Effector memory CD4-positive, alpha-beta T cell (primary cell): ENCODE data around the gene DROSHA.
"Not testable (repeated sequence)": the region's sequence is repeated elsewhere in the genome, so short reads cannot be mapped to it uniquely, and the experiment has no call there.

ENCODE experiments used
- DNase-seq, 3 donors: peaks; one replicate each; pipeline ENCODE4 v3.0.0-alpha.2; 2020
- H3K27ac ChIP-seq: 2 replicates; pipeline ENCODE4 v1.7.0; 2013; ENCODE audit warnings: mild to moderate bottlenecking, low read length, moderate library complexity; ENCODE audit not compliant: insufficient read depth, poor library complexity, severe bottlenecking
- H3K27me3 ChIP-seq: replicated peaks from 2 replicates; pipeline ENCODE4 v1.7.0; 2013; ENCODE audit warnings: mild to moderate bottlenecking, low read length; ENCODE audit not compliant: insufficient read depth, control insufficient read depth, poor library complexity, severe bottlenecking
- H3K36me3 ChIP-seq: 2 replicates; pipeline ENCODE4 v1.7.0; 2013; ENCODE audit warnings: mild to moderate bottlenecking, low read length, moderate library complexity; ENCODE audit not compliant: control insufficient read depth, insufficient read depth
- H3K4me1 ChIP-seq: 2 replicates; pipeline ENCODE4 v1.7.0; 2013; ENCODE audit warnings: low read length, mild to moderate bottlenecking; ENCODE audit not compliant: control insufficient read depth, insufficient read depth, poor library complexity, severe bottlenecking
- H3K4me3 ChIP-seq: 2 replicates; pipeline ENCODE4 v1.7.0; 2013; ENCODE audit warnings: low read length, low read depth, mild to moderate bottlenecking; ENCODE audit not compliant: insufficient read depth, poor library complexity, severe bottlenecking
- H3K9me3 ChIP-seq: 2 replicates; pipeline ENCODE4 v1.7.0; 2013; ENCODE audit warnings: mild to moderate bottlenecking, low read length, moderate library complexity; ENCODE audit not compliant: control insufficient read depth

Gene DROSHA

GRCh38 chr5:31375999-31376720, 155.7 kb downstream of the DROSHA start:
- no peaks in the 10 kb centered on the region for H3K4me1 ChIP-seq
- no peaks in the 10 kb centered on the region for H3K9me3 ChIP-seq
- no peak overlapping the region for H3K27ac ChIP-seq
- no peak for DNase-seq
- H3K36me3 ChIP-seq = no peaks in the 10 kb centered on the region
- H3K27me3 ChIP-seq = no peaks in the 10 kb centered on the region
- no peak overlapping the region for H3K4me3 ChIP-seq

DNA sequence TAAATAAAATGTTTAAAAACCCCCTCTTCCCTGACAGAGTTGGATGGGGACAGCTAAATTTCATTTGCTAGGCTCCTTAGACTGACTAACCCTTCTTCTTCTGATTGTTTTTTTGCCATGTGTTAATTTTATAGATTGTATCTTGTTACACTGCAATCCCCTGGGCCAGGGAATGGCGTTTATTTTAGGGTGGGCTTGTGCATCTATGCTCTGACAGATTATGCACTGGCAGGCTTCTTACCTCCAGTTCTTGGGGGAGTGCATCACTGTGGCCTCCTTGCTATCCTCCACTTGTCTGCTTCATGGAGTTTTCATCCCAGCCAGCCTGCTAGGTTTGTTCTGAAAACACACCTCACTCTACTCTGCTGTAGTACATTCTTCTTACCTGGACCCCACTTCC, 159.8 kb downstream of the DROSHA start:
- DNase-seq = no peak
- no peaks in the 10 kb centered on the region for H3K36me3 ChIP-seq
- H3K4me1 ChIP-seq = no peaks in the 10 kb centered on the region
- H3K27ac ChIP-seq = no peak overlapping the region
- H3K4me3 ChIP-seq = no peak overlapping the region
- H3K27me3 ChIP-seq = no peaks in the 10 kb centered on the region
- no peaks in the 10 kb centered on the region for H3K9me3 ChIP-seq

DNA sequence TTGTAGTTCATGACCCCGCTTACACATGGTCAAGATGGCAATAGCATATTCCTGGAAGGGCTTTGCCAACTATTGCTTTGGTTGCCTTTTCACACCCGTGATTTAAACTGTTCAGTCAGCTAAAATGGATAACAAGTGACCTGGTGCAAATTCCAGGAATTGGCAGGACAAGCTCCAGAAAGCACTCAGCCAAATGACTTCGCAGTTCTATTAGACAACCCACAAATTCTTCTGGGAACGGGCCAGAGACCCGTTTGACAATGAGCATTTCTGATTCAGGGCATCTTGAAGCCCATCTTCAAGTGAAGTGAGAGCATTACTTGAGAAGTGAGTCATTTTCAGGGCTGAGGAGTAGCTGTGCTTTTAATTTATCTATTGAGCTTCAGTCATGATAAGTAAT, 165.0 kb downstream of the DROSHA start:
- no peak for DNase-seq
- no peaks in the 10 kb centered on the region for H3K36me3 ChIP-seq
- H3K27me3 ChIP-seq = no peaks in the 10 kb centered on the region
- H3K4me1 ChIP-seq = no peaks in the 10 kb centered on the region
- no peak overlapping the region for H3K4me3 ChIP-seq
- H3K9me3 ChIP-seq = no peaks in the 10 kb centered on the region
- no peak overlapping the region for H3K27ac ChIP-seq

GRCh38 chr5:31365776-31366175, 166.1 kb downstream of the DROSHA start:
- Histone ChIP-seq H3K4me3 (no peak overlapping the region), H3K36me3 (no peaks in the 10 kb centered on the region), H3K27ac (no peak overlapping the region), H3K9me3 (no peaks in the 10 kb centered on the region), H3K4me1 (no peaks in the 10 kb centered on the region), H3K27me3 (no peaks in the 10 kb centered on the region)
- no peak for DNase-seq

DNA sequence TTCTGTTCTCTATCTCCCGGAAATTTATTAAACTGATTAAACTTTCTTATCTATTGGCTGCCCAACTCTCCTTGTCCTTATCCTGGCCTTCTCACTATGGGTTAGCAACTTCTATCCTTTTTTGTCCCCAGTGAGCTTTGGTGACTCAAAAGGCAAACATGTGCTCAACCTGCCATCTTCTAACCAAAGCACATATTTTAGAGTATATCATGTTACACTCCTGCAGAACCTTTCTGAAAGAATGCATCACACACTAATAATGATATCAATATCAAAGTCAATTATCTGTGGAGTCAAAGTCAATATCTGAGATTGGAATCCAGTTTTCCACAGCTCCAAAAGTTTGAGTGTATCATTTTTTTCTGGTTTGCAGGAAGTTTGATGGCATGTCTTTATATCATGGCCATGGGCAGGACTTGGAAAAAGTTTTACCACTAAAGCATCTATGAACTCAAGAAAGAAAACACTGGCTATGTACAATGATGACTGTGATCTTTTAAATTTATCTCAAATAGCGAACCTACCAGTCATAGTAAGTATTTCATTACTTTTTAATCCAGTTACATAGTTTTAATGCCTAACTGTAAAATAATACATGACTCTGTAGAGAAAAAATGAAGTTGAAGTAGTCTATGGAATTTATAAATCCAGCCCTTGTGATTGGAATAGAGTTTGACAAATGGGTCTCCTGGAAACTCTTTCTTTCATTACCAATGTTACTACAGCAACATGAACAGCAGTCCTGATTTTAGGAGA, 166.8 kb downstream of the DROSHA start:
- H3K9me3 ChIP-seq = no peaks in the 10 kb centered on the region
- no peak for DNase-seq
- no peaks in the 10 kb centered on the region for H3K4me1 ChIP-seq
- H3K27me3 ChIP-seq = no peaks in the 10 kb centered on the region
- H3K4me3 ChIP-seq = no peak overlapping the region
- H3K36me3 ChIP-seq = no peaks in the 10 kb centered on the region
- H3K27ac ChIP-seq = no peak overlapping the region

DNA sequence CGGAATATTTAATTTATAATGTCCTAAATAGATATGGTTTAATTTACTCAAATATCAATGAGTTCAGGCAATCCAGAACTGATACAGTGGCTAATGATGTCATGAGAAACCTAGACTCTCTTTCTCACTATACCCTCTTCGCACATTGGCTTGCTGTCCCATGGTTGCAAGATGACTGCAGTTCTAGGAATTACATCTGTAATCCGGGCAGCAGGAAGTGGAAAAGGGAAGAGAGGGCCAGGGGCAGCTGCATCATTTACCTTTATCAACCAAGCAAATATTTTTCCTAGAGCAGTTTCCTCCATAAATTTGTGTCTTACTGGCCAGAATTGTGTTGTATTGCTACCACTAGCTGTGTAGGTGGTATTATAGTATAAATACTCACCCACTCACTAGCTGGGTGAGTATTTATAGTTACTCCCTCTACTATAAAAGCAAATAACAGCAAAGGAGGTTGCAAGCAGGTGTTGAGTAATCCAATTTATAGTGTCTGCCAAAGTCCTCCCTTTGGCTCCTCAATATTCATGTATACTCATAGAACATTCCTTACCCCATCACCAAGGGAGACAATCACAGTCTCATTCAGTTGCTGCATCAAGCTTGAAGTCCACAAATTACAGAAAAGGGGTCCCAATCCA, 168.8 kb downstream of the DROSHA start:
- no peak for DNase-seq
- no peaks in the 10 kb centered on the region for H3K36me3 ChIP-seq
- no peak overlapping the region for H3K27ac ChIP-seq
- no peak overlapping the region for H3K4me3 ChIP-seq
- H3K27me3 ChIP-seq = no peaks in the 10 kb centered on the region
- H3K4me1 ChIP-seq = no peaks in the 10 kb centered on the region
- no peaks in the 10 kb centered on the region for H3K9me3 ChIP-seq

DNA sequence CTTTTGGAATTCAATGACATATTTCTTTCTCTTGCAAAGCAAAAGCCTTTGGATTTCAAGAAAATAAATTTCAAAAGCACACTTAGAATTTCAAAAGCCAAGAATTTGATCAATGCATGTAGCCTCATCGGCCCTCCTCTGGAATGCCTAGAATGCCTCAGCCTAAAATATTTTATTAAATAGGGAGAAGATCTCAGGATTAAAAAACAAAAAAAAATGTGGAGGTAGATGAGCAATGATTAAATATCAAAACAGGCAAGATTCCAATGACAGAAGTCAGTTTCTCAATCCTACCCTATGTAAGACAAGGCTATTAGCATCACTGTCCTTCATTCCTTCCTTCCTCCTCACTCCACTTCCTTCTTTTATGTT, 169.4 kb downstream of the DROSHA start:
- H3K4me1 ChIP-seq = no peaks in the 10 kb centered on the region
- no peaks in the 10 kb centered on the region for H3K36me3 ChIP-seq
- no peaks in the 10 kb centered on the region for H3K9me3 ChIP-seq
- H3K27me3 ChIP-seq = no peaks in the 10 kb centered on the region
- no peak overlapping the region for H3K4me3 ChIP-seq
- no peak for DNase-seq
- no peak overlapping the region for H3K27ac ChIP-seq

DNA sequence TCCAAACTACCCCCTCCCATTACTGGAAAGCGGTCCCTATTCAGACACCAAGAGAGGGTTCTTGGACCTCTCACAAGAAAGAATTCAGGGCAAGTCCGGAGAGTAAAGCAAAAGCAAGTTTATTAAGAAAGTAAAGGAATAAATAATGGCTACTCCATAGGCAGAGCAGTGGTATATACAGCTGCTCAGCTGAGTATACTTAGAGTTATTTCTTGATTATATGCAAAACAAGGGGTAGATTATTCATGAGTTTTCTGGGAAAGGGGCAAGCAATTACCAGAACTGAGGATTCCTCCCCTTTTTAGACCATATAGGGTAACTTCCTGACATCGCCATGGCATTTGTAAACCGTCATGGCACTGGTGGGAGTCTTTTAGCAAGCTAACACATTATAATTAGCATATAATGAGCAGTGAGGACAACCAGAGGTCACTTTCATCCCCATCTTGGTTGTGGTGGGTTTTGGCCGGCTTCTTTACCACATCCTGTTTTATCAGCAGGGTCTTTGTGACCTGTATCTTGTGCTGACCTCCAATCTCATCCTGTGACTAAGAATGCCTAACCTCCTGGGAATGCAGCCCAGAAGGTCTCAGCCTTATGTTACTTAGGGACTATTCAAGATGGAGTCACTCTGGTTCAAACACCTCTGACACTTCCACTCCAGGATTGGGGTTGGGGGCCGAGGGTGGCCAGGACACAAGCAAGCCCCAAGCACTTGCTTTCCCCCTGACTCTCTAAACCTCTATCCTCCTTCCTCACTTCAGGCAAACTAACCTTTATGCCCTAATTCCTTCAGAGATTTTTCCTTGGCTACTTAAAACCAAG, 170.0 kb downstream of the DROSHA start:
- not testable (repeated sequence) for H3K4me3 ChIP-seq, H3K27ac ChIP-seq, H3K36me3 ChIP-seq, H3K27me3 ChIP-seq, DNase-seq, H3K9me3 ChIP-seq, H3K4me1 ChIP-seq

DNA sequence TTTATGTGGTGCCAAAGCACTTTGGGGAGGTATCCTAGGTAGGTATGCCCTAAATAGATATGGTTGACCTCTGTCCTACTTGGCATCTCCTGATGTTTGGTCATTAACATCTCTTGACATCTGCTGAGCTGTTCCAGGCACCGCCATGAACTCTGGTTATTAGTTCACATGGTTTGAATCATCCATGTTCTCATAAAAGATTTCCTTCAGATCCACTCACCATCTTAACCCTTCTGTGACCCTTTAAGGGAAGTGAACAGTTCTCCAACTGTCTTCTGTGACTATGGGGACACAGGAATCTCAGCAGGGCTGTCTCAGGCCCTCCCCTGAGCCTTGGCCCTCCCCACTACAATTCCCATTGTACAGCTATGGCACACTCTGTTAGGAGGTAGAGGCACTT, 170.7 kb downstream of the DROSHA start:
- Histone ChIP-seq H3K27me3 (no peaks in the 10 kb centered on the region), H3K4me1 (no peaks in the 10 kb centered on the region), H3K4me3 (no peak overlapping the region), H3K36me3 (no peaks in the 10 kb centered on the region), H3K9me3 (no peaks in the 10 kb centered on the region), H3K27ac (no peak overlapping the region)
- no peak for DNase-seq
